Activated naive CD4-positive, alpha-beta T cell (primary cell): ENCODE data around the gene GPS2.
A peak's percentile ranks its signal among the peaks of the same experiment; 100 is the strongest.
"Not testable (repeated sequence)": the region's sequence is repeated elsewhere in the genome, so short reads cannot be mapped to it uniquely, and the experiment has no call there.

ENCODE experiments used
- DNase-seq, 4 experiments: peaks; one replicate each; lab custom pipeline; 2025; lab: John Stamatoyannopoulos, UW

GPS2 gene

GRCh38 chr17:7336240-7337175 is 21.3 kb upstream of the GPS2 start, which contains the start of gene ACAP1:
TSS of gene ACAP1 (plus strand) at chr17:7336529. CDS start at chr17:7336735, 206 bp downstream.
- DNase-seq, result peak; percentile 36 to 89 (median 66)

GRCh38 chr17:7335765-7336164 is 20.6 kb upstream of the GPS2 start:
- not testable (repeated sequence) for DNase-seq

- no peak for DNase-seq
Observed at GRCh38 chr17:7334938-7335538, 19.9 kb upstream of the GPS2 start.

GRCh38 chr17:7332600-7333069 is 17.5 kb upstream of the GPS2 start:
- not testable (repeated sequence) for DNase-seq

GRCh38 chr17:7332111-7332510 is 17.0 kb upstream of the GPS2 start:
- no peak for DNase-seq

GRCh38 chr17:7330638-7331015 is 15.5 kb upstream of the GPS2 start:
- no peak for DNase-seq

GRCh38 chr17:7329997-7330637 is 15.0 kb upstream of the GPS2 start:
- DNase-seq, result peak; percentile 60 to 73 (median 66)

GRCh38 chr17:7329374-7329996 is 14.3 kb upstream of the GPS2 start:
- peak; percentile 81 to 92 (median 88) for DNase-seq

GRCh38 chr17:7328840-7329373 is 13.7 kb upstream of the GPS2 start, which contains the start of gene NEURL4:
TSS of gene NEURL4 (minus strand) at chr17:7329335. CDS start at chr17:7329312, 23 bp downstream.
- no peak for DNase-seq

- no peak for DNase-seq
Observed at GRCh38 chr17:7328009-7328408, 12.8 kb upstream of the GPS2 start.

GRCh38 chr17:7327501-7327900 is 12.3 kb upstream of the GPS2 start:
- no peak for DNase-seq

GRCh38 chr17:7327056-7327455 is 11.9 kb upstream of the GPS2 start:
- DNase-seq, result no peak

GRCh38 chr17:7326186-7326585 is 11.0 kb upstream of the GPS2 start:
- no peak for DNase-seq

GRCh38 chr17:7325031-7325528 is 9.9 kb upstream of the GPS2 start:
- DNase-seq, result no peak

- DNase-seq, result no peak
Observed at GRCh38 chr17:7324438-7324779, 9.2 kb upstream of the GPS2 start.

GRCh38 chr17:7323731-7324437 is 8.7 kb upstream of the GPS2 start:
- DNase-seq, result peak; percentile 25 to 64 (median 36)

- DNase-seq, result no peak
Observed at GRCh38 chr17:7322520-7323194, 7.5 kb upstream of the GPS2 start.

- DNase-seq, result no peak
Observed at GRCh38 chr17:7321466-7321865, 6.3 kb upstream of the GPS2 start.

- DNase-seq, result no peak
Observed at GRCh38 chr17:7318121-7318860, 3.1 kb upstream of the GPS2 start.
